GM21717 (cell line): ENCODE results near the gene FAM53A.
"Not testable (repeated sequence)": the region's sequence is repeated elsewhere in the genome, so short reads cannot be mapped to it uniquely, and the experiment has no call there.

Experiments used
- ATAC-seq: cut with Tn5 transposase; IDR thresholded peaks from one replicate; pipeline ENCODE4 v1.9.1; 2021; ENCODE audit warnings: mild to moderate bottlenecking, moderate library complexity; ENCODE audit not compliant: unreplicated experiment

The FAM53A gene

DNA sequence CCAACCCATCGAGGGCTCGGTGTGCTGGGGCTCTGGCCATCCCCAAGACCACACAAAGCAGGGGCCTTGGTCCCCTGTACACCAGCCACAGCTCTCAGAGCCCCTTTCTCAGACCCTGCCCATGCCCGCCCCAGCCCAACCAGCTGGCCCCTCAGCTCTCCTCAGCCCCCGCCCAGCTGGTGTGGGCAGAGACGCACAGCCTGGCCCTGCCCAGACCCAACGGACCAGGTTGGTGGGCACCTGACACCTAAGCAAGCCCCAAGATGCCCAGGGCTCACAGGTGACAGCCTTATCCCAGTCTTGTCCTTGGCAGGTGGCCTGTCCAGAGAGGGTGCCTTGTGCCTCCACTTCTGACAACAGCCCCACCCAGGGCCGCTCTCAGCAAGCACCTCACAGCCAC is 42.4 kb downstream of the FAM53A start:
- ATAC-seq, result no peak

DNA sequence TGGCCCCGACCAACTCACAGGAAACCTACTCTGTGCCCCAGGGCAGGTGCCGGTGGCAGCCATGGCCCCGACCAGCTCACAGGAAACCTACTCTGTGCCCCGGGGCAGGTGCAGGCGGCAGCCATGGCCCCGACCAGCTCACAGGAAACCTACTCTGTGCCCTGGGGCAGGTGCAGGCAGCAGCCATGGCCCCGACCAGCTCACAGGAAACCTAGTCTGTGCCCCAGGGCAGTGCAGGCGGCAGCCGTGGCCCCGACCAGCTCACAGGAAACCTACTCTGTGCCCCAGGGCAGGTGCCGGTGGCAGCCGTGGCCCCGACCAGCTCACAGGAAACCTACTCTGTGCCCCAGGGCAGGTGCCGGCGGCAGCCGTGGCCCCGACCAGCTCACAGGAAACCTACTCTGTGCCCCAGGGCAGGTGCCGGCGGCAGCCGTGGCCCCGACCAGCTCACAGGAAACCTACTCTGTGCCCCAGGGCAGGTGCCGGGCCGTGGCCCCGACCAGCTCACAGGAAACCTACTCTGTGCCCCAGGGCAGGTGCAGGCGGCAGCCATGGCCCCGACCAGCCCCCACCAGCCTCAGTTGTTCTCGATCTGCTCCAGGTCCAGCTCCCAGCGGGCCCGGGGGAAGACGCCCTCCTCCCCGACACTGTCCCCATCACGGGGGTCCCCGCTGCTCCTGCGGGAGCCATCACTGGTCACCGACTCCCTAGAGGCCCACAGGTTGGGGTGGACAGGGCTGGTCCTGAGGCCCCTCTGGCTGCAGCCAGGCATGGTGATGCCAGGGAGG is 43.2 kb downstream of the FAM53A start:
- not testable (repeated sequence) for ATAC-seq

DNA sequence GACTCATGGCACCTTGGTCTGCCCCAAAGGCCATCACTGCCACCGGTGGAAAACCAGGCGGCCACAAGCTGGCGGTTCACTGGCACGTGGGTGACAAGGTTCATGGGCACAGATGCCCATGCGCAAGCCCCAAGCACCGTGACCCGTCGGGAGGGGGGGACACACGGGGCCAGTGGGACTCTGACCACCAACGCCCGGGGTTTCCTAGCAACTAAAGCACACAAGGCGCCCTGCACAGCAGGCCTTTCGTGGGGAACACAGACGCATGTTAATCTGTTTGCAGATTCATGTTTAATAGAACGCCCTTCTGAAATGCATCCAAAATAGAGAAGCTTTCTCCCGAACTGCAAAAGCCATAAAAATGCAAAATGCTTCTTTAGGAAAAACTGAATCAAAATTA is 43.9 kb downstream of the FAM53A start:
- no peak for ATAC-seq

DNA sequence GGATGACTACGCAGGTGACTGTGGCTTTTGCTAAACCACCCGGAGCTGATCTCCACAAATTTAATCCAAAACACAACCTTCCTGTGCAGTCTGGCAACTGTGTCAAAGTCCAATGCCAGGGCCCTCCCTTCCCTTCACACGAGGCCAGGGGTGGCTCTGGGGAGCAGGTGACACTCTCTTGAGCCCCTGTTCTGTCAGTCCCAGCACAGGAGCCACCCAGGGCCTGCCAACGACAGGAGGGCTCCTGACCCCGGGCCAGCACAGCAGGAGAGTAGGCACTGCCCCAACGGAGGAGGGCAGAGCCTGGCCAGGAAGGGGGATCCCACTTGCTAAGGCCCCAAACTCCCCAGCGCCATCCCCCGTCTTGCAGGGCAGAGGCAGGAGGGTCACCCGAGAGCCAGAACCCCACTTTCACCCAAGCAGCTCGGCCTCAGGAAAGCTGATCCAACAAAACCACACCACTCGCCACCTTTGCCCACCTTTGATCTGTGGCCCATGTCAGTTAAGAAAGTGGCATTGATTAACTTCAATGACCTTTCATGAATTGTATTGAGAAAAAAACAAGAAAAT is 44.7 kb downstream of the FAM53A start:
- no peak for ATAC-seq

DNA sequence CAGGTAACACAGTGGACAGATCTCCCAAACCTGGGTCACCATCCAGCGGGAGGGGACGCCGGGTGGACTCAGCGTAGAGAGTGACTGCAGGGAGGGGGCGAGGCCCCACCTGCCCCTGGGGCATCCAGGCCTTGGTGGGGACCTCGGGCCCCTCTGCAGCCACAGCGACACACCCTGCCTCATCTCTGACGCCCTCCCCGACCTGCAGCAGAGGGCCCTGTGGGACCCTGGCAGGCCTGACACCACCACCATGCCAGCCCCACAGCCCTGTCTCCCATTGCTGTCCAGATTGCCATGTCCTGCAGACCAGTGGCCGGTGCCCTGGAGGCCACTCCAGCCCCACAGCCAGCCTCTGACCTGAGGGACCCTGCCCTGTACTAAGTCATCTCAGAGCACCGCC is 45.2 kb downstream of the FAM53A start:
- no peak for ATAC-seq

DNA sequence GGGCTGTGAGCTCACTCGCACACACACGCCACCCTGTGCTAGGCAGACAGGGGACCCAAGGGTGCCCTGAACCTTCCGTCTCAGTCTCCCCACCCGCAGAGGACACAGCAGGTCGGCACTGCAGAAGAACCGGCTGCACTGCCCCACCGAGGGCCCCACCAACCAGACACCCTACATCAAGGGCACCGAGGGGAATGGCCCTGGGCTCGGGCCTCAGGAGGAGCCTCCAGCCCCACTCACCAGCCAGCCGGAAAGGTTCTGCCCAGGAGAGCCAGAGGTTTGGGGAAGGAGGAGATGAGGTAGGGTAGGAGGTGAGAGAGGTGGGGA is 45.9 kb downstream of the FAM53A start:
- ATAC-seq, result no peak

DNA sequence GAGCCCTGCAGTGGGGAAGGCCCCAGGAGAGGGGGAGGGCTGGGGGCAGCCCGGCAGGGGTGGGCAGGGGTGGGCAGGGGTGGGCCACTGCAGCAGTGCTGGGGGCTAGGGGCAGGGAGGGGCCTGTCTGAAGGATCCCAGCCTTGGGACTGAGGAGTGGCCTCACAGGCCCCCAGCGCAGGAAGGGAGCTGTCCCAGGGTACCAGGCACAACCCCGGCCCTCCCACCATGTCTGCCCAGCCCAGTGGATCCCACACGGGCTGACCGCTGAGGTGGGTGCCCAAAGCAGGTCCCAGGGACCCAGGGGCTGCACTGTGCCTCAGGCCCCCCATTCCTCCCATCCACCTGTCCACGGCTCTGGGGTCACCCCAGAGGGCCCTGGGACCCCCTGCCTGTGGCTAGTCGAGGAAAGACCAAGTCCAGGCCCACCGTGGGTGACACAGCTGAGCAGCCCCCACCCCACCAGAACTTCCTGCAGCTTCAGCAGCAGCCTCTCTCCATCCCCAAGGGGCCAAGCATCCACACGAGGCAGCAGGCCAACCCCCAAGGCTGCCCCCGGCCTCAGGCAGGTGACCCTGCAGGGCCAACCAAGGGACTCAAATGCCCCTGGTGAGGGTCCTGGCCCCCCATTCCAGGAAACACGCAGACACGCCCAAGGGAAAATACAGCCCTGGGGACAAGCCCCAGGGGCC is 46.4 kb downstream of the FAM53A start:
- ATAC-seq, result no peak

DNA sequence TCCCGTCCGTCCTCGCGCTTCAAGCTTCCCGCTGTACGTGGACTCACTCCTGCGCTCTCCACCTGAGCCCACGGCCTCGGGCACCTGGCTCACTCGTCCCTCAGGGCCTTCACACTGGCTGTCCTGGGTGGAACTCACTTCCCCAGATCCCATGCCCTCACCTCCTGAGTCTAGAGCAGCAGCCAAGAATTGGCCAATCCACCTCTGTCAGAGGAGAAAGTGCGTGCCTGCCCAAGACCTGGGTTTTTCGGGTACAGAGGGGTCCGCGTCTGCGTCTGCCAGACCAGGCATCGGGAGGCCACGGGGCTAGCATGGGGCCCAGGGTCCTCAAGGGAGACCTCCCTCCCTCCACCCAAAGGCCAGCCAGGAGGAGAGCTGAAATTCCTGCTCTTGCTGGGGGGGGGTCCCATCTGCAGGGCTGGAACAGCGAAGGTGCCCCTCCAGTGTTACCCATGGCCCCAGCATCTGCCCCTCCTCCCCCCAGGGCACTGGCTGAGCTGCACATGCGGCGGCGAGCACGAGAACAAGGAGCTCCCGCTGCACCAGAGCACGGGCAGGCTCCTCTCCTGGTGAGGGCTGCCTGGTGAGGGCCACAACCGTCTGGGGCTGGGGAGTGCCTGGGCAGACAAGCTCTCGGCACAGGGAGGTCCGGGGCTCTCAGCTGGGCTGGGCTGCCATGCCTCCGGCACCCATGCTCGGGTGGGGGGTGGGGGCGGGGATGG is 47.5 kb downstream of the FAM53A start:
- no peak for ATAC-seq

DNA sequence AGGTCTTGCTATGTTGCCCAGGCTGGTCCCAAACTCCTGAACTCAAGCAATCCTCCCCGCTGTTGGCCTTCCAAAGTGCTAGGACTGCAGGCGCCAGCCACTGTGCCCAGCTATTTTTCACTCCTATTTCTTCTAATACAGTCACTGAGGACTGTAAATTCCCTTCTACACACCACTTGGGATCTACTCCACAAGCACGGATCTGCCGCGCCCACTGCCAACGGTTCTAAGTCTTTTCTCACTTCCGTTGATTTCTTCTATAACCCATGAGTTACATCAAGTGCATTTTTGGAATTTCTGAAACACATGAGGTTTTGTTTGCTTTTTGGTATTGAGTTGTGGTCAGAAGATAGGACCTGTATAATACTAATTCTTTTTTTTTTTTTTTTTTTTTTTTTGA is 48.6 kb downstream of the FAM53A start:
- no peak for ATAC-seq

DNA sequence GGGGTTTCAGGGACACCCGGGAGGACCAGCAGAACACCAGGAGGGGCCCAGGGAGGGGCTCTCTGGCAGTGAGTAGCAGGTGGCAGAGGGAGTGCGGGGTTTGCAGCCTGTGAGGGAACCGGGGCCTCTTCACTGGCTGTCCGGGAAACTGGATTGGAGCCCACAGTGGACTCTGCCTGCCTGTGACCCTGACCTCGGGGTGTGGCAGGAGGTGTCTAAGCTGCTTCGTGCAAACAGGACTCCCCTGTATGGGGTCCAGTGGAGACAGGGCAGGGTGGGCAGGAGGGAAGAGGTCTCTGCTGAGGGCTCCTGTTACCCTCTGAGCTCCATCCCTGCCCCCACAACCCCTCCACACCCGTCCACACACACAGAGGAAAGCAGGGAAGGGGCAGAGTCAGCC is 50.1 kb downstream of the FAM53A start:
- ATAC-seq, result no peak

DNA sequence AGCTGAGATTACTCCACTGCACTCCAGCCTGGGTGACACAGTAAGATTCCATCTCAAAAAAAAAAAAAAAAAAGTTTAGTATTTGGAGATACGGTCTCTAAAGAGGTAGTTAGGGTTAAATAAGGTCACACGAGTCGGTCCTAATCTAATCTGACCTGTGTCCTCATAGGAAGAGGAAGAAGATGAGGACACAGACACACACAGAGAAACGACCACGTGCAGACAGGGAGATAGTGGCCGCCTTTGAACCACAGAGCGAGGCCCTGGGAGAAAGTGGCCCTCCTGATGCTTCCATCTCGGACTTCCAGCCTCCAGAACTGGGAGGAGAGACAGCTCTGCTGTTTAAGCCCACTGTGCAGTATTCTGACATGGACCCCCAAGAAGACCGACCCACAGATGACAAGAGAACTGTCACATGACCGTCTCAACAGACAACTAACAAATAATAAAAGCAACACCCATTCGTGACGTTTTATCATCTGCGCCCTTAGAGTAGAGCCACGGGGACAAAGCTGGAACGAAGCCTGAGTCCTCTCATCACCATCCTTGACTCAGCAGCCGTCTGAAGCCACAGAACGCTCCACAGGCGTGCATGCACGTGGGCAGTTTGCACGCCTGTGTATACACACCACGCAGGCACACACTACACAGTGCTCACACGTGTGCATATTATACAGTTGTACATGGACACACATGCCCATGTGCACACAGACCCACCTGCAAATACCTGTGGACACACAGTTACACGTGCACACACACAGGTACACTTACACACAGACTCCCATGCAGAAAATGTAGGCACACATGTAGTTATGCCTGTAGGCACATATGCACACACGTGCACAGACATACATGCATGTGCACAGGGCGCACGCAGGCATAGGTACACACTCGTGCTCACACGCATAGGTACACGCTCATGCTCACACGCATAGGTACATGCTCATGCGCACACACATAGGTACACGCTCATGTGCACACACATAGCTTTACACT is 51.7 kb downstream of the FAM53A start:
- ATAC-seq, result no peak

DNA sequence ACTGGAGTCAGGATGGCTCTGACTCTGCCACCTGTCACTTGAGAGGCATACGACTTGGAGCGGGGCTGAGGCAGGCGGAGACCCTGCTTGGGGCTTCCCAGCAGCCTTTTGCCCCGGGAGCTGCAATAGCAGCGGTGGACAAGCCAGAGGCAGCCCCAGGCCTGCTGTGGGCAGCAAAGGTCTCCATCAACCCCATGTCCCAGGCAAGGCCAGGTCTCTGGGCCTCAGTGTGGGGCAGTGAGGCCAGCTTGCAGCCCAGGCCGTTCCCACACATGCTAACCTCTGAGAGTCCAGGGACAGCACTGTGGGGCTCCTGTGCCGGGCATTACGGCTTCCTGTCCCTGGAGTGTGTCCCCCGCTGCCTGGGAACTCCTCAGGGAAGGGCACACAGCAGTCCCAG is 53.0 kb downstream of the FAM53A start:
- ATAC-seq, result no peak

DNA sequence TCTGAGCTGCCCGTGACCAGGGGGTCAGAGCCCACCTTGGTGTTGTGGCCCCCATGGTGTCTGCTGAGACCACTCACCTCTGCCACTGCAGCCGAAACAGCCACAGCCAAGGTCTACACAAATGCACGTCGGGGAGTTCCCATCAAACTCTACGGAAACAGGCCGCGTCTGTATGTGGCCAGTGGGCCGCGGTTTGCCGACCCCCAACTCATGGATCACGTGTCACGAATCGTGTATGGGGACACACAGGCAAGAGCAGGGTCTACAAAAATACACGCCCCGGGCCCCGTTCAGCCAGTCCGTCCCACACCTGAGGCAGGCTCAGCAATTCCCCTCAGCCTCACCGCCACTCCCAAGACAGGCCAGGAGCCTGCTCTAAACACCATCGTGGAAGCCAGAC is 53.8 kb downstream of the FAM53A start:
- no peak for ATAC-seq

DNA sequence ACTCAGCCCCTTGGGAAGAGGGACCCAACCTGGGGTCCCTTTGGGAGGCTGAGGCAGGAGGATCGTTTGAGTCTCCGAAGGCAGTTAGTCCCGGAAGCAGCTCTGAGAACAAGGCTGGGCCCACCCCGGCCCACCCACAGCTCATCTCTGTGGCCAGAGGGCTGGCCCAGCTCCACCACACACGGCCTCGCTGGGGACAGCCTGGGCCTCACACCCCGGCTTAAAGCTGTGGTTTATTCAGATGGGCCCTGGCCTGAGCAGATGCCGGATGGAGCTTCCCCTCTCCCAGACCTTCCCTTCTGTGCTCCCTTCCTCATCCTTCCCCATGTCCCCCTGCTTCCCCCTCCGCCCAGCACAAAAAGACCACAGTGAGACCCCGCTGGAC is 54.4 kb downstream of the FAM53A start:
- no peak for ATAC-seq

DNA sequence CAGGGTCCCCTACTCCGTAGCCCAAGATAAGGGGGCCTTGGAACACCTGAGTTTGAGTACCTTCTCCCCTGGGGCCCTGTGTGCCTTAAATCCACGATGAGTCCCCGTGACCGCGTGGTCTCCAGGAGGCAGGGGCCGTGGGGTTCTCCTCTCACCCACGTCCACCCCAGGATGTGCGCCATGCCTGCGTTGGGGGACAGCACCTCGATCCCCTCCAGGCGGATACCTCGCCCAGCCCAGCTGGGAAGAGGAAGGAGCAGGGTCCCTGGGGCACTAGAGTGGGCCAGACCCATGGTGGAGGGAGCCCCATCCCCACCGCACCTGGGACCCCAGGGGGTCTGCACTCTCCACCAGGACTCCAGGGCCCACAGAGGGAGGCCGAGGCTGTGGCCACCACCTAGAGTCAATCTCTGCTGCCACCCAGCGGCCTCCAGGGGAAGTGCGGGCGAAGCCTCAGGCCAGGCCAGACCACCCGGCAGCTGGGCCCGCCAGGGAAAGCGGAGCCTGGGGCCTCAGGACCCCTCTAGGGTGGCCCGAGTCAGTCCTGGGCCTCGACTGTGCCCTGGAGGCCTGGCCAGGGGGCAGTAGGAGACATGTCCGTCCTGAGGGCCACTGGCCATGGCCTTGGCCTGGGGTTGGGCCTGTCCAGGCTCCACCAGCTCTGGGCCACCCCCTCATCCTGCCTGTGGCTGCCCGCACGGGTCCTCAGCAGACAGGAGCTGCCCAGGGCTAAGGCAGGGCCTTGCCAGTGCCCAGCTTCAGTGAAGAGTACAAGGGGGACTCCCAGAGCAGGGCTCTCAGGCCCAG is 55.0 kb downstream of the FAM53A start:
- ATAC-seq, result no peak

DNA sequence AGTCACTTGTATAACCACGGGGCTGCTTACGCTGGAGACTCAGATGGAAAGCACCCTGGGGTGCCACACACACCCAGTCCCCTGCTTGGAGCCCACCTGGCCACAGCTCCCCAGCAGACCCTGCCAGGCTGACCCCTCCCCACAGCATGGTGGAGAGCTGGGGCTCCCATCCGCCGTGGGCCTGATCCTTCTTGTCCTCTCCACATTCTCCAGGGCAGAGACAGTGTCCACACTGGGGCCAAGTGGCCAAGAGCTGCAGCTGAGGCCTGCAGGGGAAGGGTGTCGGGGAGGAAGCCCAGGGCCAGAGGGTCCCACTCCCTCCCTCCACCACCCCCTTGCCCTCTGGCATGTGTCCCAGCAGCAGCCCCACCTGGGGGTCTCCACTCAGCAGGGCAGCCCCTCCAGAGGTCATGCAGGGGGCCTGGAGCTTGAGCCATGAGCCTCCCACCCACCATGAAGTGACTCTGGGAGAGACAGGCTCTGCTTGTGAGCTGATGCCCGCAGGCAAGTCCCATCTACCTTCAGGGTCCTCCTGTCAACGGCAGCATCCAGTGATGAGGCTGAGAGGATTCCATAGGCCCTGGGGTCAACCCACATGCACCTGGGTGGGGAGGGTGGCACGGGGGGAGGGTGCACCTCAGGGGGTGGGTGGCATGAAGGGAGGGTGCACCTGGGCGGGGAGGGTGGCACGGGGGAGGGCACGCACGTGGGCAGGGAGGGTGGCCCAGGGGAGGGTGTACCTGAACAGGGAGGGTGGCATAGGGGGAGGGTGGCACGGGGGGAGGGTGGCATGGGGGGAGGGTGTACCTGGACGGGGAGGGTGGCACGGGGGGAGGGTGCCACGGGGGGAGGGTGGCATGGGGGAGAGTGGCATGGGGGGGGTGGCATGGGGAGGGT is 56.4 kb downstream of the FAM53A start:
- ATAC-seq, result no peak

DNA sequence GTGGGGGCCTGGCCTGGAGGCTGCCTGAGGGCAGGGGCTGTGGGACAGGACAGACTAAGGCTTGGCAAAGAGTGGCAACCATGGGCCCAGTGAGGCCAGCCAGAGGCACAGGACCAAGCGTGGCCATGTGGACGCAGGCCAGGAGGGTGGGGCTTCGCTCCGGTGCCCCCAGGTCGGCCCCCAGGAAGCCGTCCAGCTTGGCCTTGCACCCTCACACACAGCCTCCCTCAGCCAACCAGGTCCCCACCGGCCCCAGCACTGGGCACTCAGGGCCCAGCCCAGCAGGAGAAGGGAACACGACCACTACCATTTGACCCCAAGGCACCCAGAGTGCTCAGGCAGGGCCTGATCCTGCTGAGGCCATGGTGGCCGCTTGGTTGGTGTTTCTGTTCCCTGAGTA is 57.2 kb downstream of the FAM53A start:
- no peak for ATAC-seq

DNA sequence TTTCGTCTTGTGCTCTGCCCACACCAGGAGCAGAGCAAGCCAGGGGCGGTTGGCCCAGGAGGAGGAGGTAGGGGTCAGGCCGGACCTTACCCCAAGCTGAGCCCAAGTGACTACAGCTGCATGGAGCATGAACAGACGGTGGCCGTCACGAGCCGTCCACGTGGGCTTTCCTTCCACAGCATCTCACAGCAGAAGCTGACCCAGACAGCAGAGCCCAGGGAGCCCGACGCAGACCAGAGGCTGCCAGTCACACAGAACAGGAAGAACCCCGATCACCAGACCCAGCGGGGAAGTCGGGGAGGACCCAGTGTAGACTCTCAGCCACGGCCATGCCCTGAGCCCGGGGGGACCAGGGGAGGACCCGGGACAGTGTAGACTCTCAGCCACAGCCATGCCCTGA is 58.0 kb downstream of the FAM53A start:
- ATAC-seq, result no peak
